ENCODE results near the gene TRIM44.

GRCh38 chr11:35711173-35711910, 48.8 kb downstream of the TRIM44 start:
- TF ChIP-seq EHMT2 (IDR thresholded peaks at IDR 0.05; ENCODE audit: low read depth): no peak
- no peak for TF ChIP-seq JUNB (IDR thresholded peaks at IDR 0.05)
- TF ChIP-seq POLR2A (IDR thresholded peaks at IDR 0.05; ENCODE audit: low read length): no peak
- TF ChIP-seq CTCF (IDR thresholded peaks at IDR 0.05): no peak
- no peak for TF ChIP-seq MYC (IDR thresholded peaks at IDR 0.05; ENCODE audit: borderline replicate concordance, low read length)
- TF ChIP-seq RNF2 (IDR thresholded peaks at IDR 0.05; ENCODE audit: borderline replicate concordance, low read depth): no peak
- no peak for TF ChIP-seq ESRRA (IDR thresholded peaks at IDR 0.05; ENCODE audit: borderline replicate concordance, low read length)
- no peak for TF ChIP-seq CHD4 (IDR thresholded peaks at IDR 0.05; ENCODE audit: borderline replicate concordance)
- no peak for TF ChIP-seq EP300 (IDR thresholded peaks at IDR 0.05)
- TF ChIP-seq KDM5A (IDR thresholded peaks at IDR 0.05): no peak
- no peak for TF ChIP-seq SMC3 (IDR thresholded peaks at IDR 0.05)
- TF ChIP-seq SREBF2 (IDR thresholded peaks at IDR 0.05): no peak
- no peak for TF ChIP-seq JUN (IDR thresholded peaks at IDR 0.05)
- TF ChIP-seq, protein P1, sequence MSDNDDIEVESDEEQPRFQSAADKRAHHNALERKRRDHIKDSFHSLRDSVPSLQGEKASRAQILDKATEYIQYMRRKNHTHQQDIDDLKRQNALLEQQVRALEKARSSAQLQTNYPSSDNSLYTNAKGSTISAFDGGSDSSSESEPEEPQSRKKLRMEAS (IDR thresholded peaks at IDR 0.05): no peak

Measured in A549 (cell line).